ENCODE data around the gene CDON.
A peak's percentile ranks its signal among the peaks of the same experiment; 100 is the strongest.
"Not testable (repeated sequence)": the region's sequence is repeated elsewhere in the genome, so short reads cannot be mapped to it uniquely, and the experiment has no call there.

Gene CDON

DNA sequence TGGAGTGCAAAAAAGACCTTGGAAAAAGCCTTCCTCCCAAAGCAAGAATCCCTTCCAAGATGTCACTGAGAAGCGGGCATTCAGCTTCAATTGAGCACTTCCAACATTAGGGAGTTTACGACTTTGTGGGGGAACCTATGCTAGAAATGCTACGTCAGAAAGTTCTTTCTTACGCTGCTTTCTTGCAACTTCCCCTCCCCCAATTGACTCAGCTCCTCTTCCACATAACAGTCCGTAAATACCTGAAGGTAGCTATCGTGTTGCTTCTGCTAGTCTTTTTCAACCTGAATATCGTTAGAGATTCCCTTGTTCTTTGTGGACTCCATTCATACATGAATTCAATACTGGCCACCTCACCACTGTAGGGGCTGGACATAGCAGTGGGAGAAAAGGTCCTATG lies 69.8 kb downstream of the CDON start:
- DNase-seq = no peak

DNA sequence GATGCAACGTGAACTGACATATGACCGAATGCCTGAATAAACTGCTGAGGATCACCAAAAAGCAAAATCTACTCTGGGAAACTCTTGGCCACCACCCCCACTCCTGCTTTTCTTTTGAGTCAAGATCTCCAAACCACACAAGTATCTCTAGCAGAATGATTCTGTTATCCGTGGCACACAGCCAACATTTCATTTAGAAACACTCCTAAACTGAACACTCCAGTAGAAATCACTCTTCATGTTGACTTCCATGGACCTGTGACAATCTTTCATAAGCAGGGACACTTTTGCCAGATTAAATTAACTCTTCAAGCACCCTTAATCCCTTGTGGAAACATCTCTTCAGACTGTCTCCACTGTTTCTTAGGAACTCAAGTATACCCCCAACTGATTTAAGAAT lies 72.4 kb downstream of the CDON start:
- DNase-seq = no peak

DNA sequence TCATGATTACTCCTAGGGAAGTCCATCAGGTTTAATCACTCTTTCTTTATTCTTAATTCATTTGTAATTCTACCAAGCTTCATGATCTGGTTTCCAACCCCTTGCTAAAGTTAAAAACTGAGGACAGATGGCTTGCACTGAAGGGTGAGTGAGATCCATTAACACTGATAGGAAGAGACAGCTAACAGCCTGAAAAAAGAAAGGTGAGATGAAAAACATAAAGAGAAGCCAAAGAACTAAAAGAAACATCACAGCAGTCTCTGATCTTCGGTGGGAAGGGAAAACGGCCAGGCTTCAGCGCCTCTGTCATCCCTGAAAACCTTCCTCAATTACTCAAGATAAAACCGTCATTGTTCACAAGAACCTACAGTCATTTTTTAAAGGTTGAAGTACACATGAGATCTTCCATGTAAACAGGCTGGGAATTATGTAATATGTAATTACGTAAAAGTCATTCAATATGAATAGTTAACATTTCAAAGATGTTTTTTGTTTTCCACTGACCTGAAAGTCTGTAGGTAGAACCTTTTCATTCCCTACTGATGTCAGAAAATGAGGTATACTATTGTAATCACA lies 75.5 kb downstream of the CDON start:
- no peak for DNase-seq

DNA sequence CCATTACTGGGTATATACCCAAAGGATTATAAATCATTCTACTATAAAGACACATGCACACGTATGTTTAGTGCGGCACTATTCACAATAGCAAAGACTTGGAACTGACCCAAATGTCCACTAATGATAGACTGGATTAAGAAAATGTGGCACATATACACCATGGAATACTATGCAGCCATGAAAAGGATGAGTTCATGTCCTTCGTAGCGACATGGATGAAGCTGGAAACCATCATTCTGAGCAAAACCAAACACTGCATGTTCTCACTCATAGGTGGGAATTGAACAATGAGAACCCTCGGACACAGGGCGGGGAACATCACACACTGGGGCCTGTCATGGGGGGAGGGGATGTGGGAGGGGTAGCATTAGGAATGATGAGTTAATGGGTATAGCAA lies 76.7 kb downstream of the CDON start:
- DNase-seq = not testable (repeated sequence)

DNA sequence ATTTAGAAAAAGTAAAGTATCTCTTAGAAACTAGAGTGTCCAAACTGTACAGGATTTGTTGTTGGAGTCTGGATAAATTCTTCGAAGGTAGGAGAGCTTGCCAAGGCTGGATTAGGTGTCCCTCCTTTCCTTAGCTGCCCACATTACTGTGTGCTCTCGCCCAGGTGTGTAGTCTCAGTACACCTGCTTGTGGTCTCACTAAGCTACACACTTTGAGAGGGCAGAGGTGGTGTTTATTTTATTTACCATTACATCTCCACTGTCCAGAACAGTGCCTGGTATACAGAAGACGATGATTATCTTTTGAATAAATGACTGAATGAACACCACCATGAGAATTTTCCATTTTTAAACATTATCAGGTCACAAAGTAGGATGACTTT lies 80.3 kb downstream of the CDON start:
- DNase-seq = no peak

DNA sequence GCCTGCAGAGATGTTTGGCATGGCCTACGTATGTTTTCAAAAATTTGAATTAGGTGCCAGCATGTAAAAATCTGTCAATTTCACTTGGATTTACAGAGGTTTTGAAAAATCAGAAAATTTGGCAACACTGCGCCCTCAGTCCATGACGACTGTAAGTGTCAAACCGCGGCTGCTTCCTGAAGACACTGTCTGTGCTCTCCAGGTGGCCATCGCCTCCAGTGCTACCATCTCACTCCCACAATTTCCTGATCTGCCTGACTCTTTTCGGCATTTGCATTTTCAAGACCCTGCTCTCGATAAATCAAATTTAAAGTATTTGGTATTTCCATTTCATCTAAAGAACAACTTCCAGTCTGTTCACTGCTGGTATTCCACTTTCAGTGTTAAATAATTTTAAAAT lies 82.2 kb downstream of the CDON start:
- no peak for DNase-seq

DNA sequence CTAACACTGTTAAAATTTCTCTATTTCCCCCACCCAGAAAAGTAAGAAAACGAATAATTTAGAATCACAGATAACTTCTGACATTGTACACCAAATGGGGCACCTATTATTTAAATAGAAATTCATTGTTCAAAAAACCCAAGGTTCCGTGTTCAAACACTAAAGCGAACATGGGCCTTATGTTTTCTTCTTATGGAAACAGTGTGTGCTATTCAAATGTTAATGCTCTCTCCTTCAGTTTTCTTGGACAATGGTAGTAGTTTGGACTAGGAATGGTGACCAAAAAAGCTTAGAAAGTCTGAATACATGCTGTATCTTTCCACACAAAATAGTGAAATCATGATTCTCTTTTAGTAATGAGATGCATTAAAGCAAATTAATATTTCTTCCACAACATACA lies 83.2 kb downstream of the CDON start:
- DNase-seq = no peak

DNA sequence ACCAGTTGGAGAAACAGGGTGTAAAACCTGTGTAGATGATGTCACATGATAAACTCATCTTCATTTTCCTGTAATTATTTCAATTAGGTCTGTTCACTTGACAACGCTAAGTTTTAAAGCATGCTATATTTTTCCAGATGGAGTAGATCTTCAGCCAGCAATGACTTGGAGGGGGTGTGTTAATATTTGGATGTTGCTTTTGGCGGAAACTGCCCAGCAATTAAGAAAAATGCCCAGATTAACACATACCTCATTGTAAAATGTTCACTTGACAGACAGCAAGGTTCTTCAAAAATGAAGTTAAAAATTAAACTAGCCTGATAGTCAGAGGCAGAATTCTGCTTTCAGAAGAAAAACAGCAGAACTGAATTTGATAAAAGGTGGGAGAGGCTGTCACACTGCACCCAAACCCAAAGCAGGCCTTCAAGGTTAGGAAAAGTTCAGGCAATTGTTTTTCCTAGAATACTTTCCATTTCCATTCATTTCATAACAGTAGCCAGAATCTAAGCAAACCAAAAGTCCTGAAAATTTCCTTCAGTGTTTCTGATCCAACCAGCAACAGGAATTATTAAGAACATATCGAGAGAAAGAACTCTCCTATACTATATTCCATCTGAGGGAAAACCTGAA lies 83.8 kb downstream of the CDON start:
- DNase-seq = no peak

DNA sequence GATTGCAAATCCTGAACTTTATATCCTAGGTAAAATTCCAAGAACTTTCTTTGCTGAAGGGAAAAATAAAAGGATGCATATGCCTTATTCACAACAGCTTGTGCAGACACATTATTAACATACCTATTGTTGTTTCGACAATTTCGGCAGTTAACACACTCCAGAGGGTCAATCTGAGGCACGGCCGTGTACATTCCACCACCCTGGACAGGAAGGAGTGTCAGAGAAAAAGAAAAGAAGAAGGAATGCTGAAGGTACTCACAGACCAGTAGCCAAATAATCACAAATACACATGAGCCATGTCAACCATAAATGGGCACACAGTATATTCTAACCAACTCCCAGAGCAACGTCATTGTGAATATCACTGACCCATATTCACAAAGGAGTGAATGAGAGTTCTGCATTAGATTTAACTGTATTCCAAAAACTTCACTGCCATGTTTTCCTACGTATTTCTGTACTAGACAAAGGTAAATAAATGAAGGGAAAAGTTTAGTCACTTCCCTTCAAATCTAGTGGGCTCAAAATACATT lies 84.4 kb downstream of the CDON start:
- no peak for DNase-seq

DNA sequence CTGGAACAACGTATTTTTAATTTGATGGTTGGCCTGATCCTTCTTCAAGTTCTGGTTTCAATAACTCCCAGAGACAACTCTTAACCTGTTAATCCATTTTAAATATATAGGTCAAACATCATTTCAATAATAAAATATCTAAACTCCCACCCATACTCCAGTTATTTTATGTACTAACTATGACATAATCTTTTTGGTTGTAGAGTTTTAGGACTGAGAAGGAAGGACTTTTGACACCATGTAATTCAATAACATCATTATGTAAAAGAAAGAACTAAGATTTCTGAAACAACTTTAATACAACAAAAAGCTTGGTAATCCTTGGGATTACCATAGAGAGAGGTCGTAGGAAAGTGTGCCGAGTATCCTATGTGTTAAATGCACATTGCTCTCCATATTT lies 85.3 kb downstream of the CDON start:
- no peak for DNase-seq

DNA sequence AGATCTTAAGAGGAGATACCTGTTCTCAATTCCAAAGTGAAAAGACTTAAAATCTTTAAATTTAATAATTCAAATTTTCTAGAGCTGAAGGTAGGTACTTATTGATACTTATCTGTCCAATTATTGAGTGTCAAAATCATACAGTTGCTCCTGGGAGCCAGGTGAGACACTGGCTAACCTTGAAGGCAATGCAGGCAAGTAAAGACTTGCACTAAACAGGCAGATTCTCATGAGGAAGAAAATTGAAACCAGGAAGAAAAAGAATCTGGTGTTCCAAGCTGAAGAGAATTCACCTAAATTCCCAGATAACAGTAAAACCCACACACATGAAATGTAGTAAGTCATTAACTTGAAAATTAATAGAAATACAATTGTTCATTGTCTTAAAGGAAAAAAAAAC lies 86.5 kb downstream of the CDON start:
- DNase-seq = no peak

DNA sequence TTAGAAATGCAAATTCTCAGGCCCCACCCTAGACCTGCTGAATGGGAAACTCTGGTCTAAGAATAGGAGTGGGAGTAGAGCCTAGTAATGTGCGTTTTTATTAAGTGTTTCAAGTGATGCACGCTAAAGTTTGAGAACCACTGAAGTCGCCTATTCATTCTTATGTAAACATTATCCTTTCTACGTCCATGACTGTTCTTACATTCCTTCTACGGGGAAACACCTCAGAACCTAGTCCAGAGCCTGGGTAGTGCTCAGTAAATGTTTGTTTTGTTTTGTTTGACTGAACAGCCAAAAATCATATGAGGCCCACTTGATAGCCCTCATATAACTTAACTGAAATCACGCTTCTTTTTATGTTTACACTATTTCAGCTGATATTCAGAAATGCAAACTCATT lies 87.0 kb downstream of the CDON start:
- DNase-seq = no peak

DNA sequence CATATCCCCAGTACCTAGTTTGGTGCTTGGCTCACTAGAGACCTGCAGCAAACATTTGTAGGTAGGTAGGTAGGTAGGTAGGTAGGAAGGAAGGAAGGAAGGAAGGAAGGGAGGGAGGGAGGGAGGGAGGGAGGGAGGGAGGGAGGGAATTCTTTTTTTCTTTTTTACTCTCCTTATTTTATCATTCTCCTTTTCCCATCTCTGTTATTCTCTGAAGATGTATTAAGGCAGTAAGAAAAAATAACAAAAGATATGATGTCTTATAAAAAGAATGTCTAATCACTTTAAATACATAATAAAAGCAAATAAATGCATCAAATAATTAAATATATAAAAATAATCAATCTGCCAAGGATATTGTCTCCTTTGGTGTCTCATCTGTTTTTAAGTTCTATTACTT lies 88.4 kb downstream of the CDON start:
- DNase-seq = no peak

DNA sequence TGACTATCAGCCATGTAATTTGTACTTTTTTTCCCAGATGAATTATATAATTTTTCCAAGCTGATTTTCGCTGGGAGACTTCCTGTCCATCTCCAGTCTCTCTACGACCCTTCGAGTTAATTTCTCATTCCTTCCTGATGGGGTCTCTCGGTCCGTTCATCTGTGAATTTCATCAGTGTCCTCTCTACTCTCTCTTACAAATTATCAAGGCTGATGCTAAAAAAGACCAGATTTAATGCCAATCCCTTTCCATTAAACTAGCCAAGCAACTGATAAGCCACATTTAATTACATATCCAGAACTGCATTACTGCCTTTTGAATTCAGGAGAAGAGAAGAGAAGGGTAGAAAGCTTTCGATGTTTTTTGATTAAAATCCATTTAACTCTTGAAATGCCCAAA lies 91.0 kb downstream of the CDON start:
- no peak for DNase-seq

DNA sequence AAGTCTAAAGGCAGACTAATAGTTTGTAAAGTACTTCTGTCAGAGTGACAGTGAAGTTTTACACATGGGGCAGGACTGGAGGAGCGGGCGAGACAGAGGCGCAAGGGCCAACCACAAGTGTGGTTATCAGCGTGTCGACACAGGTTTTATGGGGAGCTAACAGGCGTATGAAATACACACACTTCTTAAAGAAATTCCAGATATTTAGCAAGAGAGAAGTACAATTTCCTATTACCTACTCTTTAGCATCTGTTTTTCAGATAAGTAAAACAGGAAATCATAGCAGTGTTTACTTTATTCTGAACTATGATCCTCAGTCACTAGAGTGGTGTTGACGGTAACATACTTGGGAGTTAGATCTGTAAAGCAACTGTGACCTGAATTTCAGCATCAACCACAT lies 94.3 kb downstream of the CDON start:
- no peak for DNase-seq

DNA sequence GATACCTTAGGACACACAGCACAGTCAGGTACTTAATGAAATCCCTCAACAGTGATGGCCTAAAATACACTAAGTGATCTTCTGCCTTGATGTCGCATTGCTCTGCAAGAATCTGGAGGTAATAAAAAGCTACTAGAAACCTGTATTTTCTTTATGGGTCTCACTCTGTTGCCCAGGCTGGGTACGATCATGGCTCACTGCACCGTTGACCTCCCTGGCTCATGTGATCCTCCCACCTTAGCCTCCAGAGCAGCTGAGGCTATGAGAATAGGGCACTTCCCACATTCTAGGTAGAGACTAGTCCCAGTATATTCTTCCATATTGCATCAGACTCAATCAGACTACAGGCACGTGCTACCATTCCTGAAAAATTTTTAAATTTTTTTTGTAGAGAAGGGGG lies 95.2 kb downstream of the CDON start:
- DNase-seq = no peak

DNA sequence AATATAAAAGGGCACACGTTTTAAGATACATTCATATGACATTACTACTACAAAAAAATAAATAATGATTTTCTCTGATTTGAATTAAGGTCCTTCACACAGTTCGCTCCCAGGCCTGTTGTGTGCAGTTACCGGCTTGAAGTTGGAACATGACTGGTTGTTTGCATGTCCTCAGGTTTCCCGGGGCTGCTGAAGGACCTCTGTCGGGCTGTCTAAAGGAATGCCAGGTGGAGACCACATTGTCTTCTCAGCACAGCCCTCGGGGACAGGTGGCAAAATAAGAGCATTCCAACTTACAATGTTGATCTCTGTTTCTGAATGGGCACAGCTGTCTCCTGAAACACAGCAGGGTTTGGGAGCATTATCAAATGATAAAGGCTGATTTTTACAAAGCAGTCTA lies 101.9 kb downstream of the CDON start:
- no peak for DNase-seq

DNA sequence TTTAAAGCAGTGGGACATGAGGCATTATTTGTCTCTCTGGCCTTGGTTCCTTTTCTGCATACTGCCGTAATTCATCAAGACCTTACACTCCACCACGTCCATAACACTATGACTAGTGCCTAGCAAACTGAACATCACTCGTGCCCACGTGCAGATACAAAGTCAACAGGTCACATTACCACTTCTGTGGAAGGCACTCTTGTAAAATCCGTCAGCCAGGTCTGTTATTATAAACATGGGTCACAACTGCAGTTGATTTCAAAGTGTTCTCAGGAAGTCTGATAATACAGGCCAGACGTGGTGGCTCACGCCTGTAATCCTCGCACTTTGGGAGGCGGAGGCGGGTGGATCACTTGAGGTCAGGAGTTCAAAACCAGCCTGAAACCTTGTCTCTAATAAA lies 102.7 kb downstream of the CDON start:
- no peak for DNase-seq

DNA sequence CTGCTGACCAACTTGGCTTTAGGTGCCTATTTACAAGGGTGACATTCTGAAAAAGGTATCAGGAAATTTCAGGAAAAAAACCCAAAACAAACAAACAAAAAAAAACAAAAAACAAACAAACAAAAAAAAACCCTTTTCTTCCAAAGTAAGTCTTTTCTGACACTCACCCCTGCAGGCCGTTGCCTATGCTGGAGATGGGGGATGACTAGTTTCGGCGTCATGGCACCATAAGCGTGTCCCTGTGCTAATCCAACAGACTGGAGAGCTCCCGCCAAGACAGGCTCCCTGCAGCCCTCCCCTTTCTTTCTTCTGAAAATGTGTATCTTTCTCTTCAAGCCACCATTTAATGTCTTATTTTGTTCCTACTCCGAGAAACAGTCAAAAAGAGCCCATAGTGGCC lies 103.2 kb downstream of the CDON start:
- DNase-seq = no peak

DNA sequence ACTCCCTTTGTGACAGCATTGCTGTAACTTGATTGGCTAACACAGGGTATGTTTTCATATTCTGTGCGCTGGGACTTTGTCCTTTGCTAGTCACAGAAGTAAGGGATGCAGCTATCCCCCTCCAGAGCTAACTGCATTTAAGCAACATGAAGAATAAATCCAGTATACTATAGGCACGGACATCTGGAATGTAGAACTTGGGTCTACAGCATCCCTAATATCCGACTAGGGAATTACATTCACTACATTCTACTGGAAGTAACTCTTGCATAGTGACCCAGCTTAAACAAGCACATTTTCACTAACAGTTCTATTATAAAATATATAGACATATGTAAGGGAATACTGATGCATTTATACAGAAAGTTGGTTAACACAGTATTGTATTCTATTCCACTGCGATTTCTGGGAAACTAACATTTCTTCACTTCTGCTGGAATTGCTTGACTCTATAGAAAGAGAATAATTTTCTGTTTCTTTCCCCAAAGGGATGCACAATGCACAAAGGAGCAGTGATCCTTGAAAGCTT lies 103.7 kb downstream of the CDON start:
- DNase-seq = no peak

DNA sequence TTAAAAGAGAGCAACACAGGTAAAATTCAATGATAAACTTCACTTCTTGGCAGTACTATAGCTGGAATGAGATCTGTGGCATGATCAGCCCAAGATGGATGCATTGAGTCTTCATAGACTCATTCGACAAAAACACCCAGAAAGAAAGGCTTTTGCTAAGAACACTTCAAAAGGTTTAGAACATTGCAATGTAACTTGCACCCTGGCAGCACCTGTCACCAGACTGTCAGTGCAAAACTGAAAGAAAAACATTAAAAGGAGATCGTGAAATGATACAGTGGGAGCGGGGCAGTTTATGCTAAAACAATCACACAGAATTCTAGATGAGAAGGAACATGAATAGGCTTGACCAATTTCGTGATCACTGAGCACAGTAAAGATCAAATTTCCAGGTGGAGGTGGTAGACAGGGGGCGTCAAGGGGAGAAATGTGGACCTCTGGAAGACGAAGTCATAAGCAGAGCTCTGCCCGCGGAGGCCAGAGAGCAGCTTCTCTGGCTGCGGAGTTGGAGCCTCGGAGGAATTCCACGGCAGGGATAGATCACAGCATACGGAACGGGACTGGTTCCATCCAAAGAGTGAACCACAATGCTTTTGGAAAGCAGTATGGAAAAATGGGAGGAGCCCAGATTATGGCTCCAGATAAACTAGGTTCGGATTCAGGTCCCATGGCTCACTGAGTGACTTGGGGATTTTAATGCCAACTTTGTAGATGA lies 104.9 kb downstream of the CDON start:
- DNase-seq = no peak

DNA sequence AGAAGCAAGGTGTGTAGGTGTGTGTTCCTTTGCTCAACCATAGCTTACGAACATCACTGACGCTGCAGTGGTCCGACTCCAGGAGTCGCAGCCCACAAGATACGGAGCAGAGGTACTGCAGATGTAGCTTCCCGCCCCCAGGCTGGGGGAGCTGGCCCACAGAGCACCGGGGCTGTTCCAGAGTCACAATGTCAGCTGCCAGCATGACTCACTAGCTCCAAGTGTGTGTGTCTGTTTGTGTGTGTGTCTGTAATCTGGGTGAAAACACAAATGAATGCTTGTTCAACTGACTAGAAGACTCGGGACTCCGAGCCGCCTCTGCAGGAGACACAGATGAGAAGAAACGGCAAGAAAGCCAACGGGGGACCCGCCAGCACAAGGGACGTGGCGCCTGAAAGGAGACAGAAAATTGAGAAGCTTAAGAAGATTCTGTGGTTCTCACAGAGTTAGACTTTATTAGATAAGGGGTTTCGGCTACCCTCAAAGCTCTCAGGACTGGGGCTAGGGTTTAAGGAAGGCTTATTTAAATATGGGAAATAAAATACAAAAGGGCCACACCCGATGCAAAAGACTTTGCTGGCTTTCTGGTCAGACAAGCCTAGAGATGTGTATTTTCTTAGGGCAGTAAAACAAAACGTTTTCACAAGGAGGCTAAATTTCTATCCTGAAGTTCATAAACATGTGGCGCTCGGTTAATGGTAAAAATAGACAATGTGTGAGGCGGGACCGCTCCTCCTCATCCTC lies 106.1 kb downstream of the CDON start:
- DNase-seq = peak; percentile 52

DNA sequence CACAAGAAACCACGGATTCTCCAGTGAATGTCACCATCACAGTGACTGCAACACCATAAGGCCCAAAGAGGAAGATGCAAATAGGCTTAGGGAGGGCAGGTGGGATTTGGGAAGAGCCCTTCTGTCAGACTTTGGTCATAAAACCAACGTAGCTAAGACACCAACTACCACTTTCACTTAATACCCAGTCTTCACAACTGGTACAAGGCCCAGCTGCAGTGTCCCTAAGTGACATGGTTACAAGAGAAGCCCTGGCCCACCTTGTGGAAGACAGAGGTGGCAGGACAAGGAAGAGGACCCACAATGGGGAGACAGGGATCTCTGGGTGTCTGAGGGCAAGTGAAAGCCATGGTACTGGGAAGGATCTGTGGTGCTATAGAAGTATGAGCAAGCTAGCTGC lies 106.8 kb downstream of the CDON start:
- no peak for DNase-seq
